Measurements from ENCODE around the gene TLL1.

The TLL1 gene

GRCh38 chr4:165992283-165992682, 119.2 kb downstream of the TLL1 start:
- TF ChIP-seq, protein P1, sequence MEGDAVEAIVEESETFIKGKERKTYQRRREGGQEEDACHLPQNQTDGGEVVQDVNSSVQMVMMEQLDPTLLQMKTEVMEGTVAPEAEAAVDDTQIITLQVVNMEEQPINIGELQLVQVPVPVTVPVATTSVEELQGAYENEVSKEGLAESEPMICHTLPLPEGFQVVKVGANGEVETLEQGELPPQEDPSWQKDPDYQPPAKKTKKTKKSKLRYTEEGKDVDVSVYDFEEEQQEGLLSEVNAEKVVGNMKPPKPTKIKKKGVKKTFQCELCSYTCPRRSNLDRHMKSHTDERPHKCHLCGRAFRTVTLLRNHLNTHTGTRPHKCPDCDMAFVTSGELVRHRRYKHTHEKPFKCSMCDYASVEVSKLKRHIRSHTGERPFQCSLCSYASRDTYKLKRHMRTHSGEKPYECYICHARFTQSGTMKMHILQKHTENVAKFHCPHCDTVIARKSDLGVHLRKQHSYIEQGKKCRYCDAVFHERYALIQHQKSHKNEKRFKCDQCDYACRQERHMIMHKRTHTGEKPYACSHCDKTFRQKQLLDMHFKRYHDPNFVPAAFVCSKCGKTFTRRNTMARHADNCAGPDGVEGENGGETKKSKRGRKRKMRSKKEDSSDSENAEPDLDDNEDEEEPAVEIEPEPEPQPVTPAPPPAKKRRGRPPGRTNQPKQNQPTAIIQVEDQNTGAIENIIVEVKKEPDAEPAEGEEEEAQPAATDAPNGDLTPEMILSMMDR (IDR thresholded peaks at IDR 0.05; ENCODE audit: control extremely low read depth, extremely low read depth, low read depth, missing control alignments): no peak
- DNase-seq (ENCODE audit: extremely low spot score): no peak
- ChIA-PET POLR2A (no interaction called here), CTCF (no interaction called here)

GRCh38 chr4:165994701-165995100, 121.7 kb downstream of the TLL1 start:
- POLR2A ChIA-PET: no interaction called here
- TF ChIP-seq, protein P1 (IDR thresholded peaks at IDR 0.05; ENCODE audit: control extremely low read depth, extremely low read depth, low read depth, missing control alignments): no peak
- CTCF ChIA-PET: no interaction called here
- no peak for DNase-seq (ENCODE audit: extremely low spot score)

DNA sequence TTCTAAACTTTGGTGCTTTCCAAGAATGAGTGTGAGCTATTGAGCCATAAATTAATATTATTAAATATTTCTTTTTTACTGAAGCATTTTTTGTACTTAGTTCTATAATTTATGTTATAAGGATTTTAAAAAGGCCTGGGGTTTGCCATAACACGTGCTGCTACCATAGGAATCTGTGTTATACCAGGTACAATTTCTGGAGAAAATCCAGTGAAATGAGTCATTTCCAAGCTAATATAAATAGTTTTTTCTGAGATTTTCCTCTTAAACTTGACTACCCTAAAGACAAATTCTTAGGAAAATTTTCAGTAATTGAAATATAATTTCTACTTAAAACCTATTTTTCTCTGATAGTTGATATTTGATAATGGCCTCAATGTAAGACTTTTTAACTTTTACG, 130.8 kb downstream of the TLL1 start:
- ChIA-PET POLR2A (no interaction called here), CTCF (interaction anchor here (1.6 kb wide), 1 partner anchor 36 kb away, joined by 3 read pairs; no protein-coding TSS in a partner anchor)
- TF ChIP-seq, protein P1 (IDR thresholded peaks at IDR 0.05; ENCODE audit: control extremely low read depth, extremely low read depth, low read depth, missing control alignments): no peak
- no peak for DNase-seq (ENCODE audit: extremely low spot score)

- POLR2A ChIA-PET: no interaction called here
- no peak for DNase-seq (ENCODE audit: extremely low spot score)
- TF ChIP-seq, protein P1 (IDR thresholded peaks at IDR 0.05; ENCODE audit: control extremely low read depth, extremely low read depth, low read depth, missing control alignments): no peak
- CTCF ChIA-PET: no interaction called here
These were observed 133.2 kb downstream of the TLL1 start for GRCh38 chr4:166006217-166006616.

- TF ChIP-seq, protein P1 (IDR thresholded peaks at IDR 0.05; ENCODE audit: control extremely low read depth, extremely low read depth, low read depth, missing control alignments): no peak
- ChIA-PET CTCF (interaction anchor here (1.0 kb wide), 1 partner anchor 32 kb away, joined by 3 read pairs; no protein-coding TSS in a partner anchor), POLR2A (no interaction called here)
- DNase-seq (ENCODE audit: extremely low spot score): no peak
These were observed 135.5 kb downstream of the TLL1 start for GRCh38 chr4:166008510-166008909.

GRCh38 chr4:166012129-166013030, 139.3 kb downstream of the TLL1 start:
- no peak for DNase-seq (ENCODE audit: extremely low spot score)
- CTCF ChIA-PET: interaction anchor here (1.3 kb wide), 1 partner anchor 8 kb away, joined by 4 read pairs; no protein-coding TSS in a partner anchor
- TF ChIP-seq, protein P1 (IDR thresholded peaks at IDR 0.05; ENCODE audit: control extremely low read depth, extremely low read depth, low read depth, missing control alignments): no peak
- POLR2A ChIA-PET: no interaction called here
